K562 (cell line): ENCODE results near the gene TAS2R10. TPM values are rescaled to one million over a fixed set of nuclear protein-coding genes. Genes with fewer than 3 reads are reported as not detected.

Source experiments
- ATAC-seq: fragments of 200-7000 bp; cut with Tn5 transposase; 3 replicates; pipeline ENCODE4 v1.9.1; 2020; ENCODE audit warnings: moderate library complexity
- BruUV-seq: library from RNA; stranded (reverse); fragments of 400-500 nt; replicated peaks from 2 replicates; lab custom pipeline; 2021; lab: Mats Ljungman, UMichigan
- CTCF ChIA-PET: fragments of 300-600 bp; formaldehyde crosslinking; extraction: SDS; loops from one replicate; lab custom pipeline; 2021; ENCODE audit warnings: low intra/inter-chr PET ratio; lab: Yijun Ruan, JAX
- POLR2A ChIA-PET: fragments of 300-600, 350-650 bp; sonication (Branson Sonifier 250); formaldehyde crosslinking; extraction: SDS; loops from one replicate; lab custom pipeline; 2021; ENCODE audit warnings: antibody characterized with exemption, inconsistent platforms; lab: Yijun Ruan, JAX
- DNase-seq, 4 experiments: peaks; one replicate each; pipeline versions ENCODE4 v3.0.0 to v3.0.0-alpha.2; 2011 to 2018; ENCODE audit warnings: low spot score in 3 of 4, mixed read lengths in 3 of 4; ENCODE audit errors: extremely low read depth in 1 of 4
- FAIRE-seq: peaks from 2 replicates; lab custom pipeline; 2011; peaks lifted over from hg19 to GRCh38; lab: Jason Lieb, UNC
- H2AFZ ChIP-seq: 2 replicates; pipeline ENCODE4 v1.6.0; 2011; ENCODE audit warnings: low read depth, low read length, control low read depth, inconsistent platforms
- H3K27ac ChIP-seq: fragments of 200-600 bp; 3 replicates; pipeline ENCODE4 v1.8.0; 2011; ENCODE audit warnings: low read depth, mild to moderate bottlenecking, control low read depth, inconsistent platforms, low read length, moderate library complexity, mixed read lengths; ENCODE audit errors: extremely low read depth
- H3K27me3 ChIP-seq, 2 experiments: fragments of 300-600 bp in 1 of 2; 2 replicates in 1 of 2; 3 replicates in 1 of 2; pipeline versions ENCODE4 v1.6.0 to v1.8.0; 2011; ENCODE audit warnings: inconsistent platforms in 2 of 2, low read length in 2 of 2, mild to moderate bottlenecking in 1 of 2, mixed read lengths in 1 of 2, moderate library complexity in 1 of 2; ENCODE audit not compliant: control insufficient read depth in 2 of 2, insufficient read depth in 2 of 2
- H3K36me3 ChIP-seq: fragments of 300-600 bp; 3 replicates; pipeline ENCODE4 v1.8.0; 2011; ENCODE audit warnings: mild to moderate bottlenecking, low read length, inconsistent platforms; ENCODE audit not compliant: control insufficient read depth, insufficient read depth
- H3K4me1 ChIP-seq, 2 experiments: fragments of 200-600 bp in 1 of 2; replicated peaks in 1 of 2; 2 replicates in 1 of 2; 3 replicates in 1 of 2; pipeline versions ENCODE4 v1.5.1 to v1.8.0; 2011; ENCODE audit warnings: inconsistent platforms in 2 of 2, low read length in 2 of 2, mild to moderate bottlenecking in 1 of 2, mixed read lengths in 1 of 2, moderate library complexity in 1 of 2; ENCODE audit not compliant: control insufficient read depth in 2 of 2, insufficient read depth in 2 of 2
- H3K4me2 ChIP-seq: 2 replicates; pipeline ENCODE4 v1.6.1; 2011; ENCODE audit warnings: low read length, control low read depth, inconsistent platforms, mixed read lengths; ENCODE audit not compliant: insufficient read depth
- H3K4me3 ChIP-seq: fragments of 200-600 bp; sonication (generic), shearing (Covaris generic); 2 replicates; pipeline ENCODE4 v1.5.1; 2016; ENCODE audit warnings: control low read depth, inconsistent platforms
- H3K79me2 ChIP-seq: fragments of 200-600 bp; 3 replicates; pipeline ENCODE4 v1.8.0; 2011; ENCODE audit warnings: low read length, inconsistent platforms; ENCODE audit not compliant: control insufficient read depth, insufficient read depth
- H3K9ac ChIP-seq, 2 experiments: 2 replicates each; pipeline versions ENCODE4 v1.6.0 to v1.6.1; 2011; ENCODE audit warnings: low read depth in 2 of 2, low read length in 2 of 2, control low read depth in 1 of 2, inconsistent platforms in 1 of 2, mild to moderate bottlenecking in 1 of 2, mixed read lengths in 1 of 2; ENCODE audit not compliant: insufficient read depth in 1 of 2
- H3K9me1 ChIP-seq: one replicate; pipeline ENCODE4 v1.6.0; 2011; ENCODE audit warnings: inconsistent platforms, mild to moderate bottlenecking, low read length, moderate library complexity; ENCODE audit not compliant: control insufficient read depth, insufficient read depth
- H3K9me3 ChIP-seq: replicated peaks from 2 replicates; pipeline ENCODE4 v1.5.1; 2011; ENCODE audit warnings: low read depth, low read length, inconsistent platforms; ENCODE audit not compliant: control insufficient read depth, insufficient read depth
- H4K20me1 ChIP-seq: replicated peaks from 2 replicates; pipeline ENCODE4 v1.6.1; 2011; ENCODE audit warnings: low read length, inconsistent platforms, mixed read lengths; ENCODE audit not compliant: control insufficient read depth, insufficient read depth
- CEBPB ChIP-seq: fragments of 450-650 bp; IDR thresholded peaks from 2 replicates; pipeline ENCODE4 v1.6.1; 2016; ENCODE audit warnings: missing genetic modification characterization, missing compliant biosample characterization
- CEBPG ChIP-seq, 3 experiments: fragments of 200-800 bp in 1 of 3; sonication (Bioruptor generic) in 1 of 3; sonication (generic) in 1 of 3; formaldehyde crosslinking in 1 of 3; IDR thresholded peaks in 2 of 3; conservative IDR thresholded peaks in 1 of 3; 2 replicates each; pipeline versions ENCODE4 v1.6.1 to v1.8.0; 2016 to 2022; ENCODE audit warnings: missing compliant biosample characterization in 2 of 3, missing genetic modification characterization in 2 of 3, mild to moderate bottlenecking in 1 of 3, missing genetic modification reagents in 1 of 3
- IRF9 ChIP-seq: fragments of 450-650 bp; IDR thresholded peaks from 2 replicates; pipeline ENCODE4 v1.6.1; 2016; ENCODE audit warnings: missing biosample characterization, missing genetic modification characterization
- KHSRP ChIP-seq: fragments of 450-650 bp; IDR thresholded peaks from 2 replicates; pipeline ENCODE4 v1.6.1; 2017
- KLF13 ChIP-seq: fragments of 450-650 bp; IDR thresholded peaks from 2 replicates; pipeline ENCODE4 v1.6.1; 2016; ENCODE audit warnings: missing genetic modification characterization, low read depth, mild to moderate bottlenecking, missing compliant biosample characterization, moderate library complexity, borderline replicate concordance
- WGBS: fragments of 100-300 bp; shearing (Covaris generic); methylation state at CpG from one replicate; pipeline ENCODE4 v1.1.6; 2016; ENCODE audit warnings: low coverage, mixed read lengths; ENCODE audit not compliant: insufficient coverage; ENCODE audit errors: missing lambda C conversion rate; 5-methylcytosine and 5-hydroxymethylcytosine counted together
- in situ Hi-C: fragments of 300-500 bp; cut with MboI; formaldehyde crosslinking; loops from 4 replicates; pipeline ENCODE4 v1.15.0; 2018; ENCODE audit warnings: inconsistent platforms, mixed read lengths
- intact Hi-C: fragments of 100-400 bp; cut with micrococcal nuclease; formaldehyde crosslinking; loops from 2 replicates; pipeline ENCODE4 v1.14.2; 2022
- polyA plus RNA-seq, 8 experiments: library from polyadenylated mRNA; depleted of rRNA in 4 of 8; stranded (reverse) in 5 of 8; unstranded in 3 of 8; fragments of >200 nt; fragmentation: Nextera tagmentation in 2 of 8; fragmentation: Illumina TruSeq in 1 of 8; extraction: Ambion mirVana in 2 of 8; extraction: Trizol in 1 of 8; gene quantifications; 2 replicates each; pipeline versions ENCODE4 v1.2.1 to v1.2.3, GENCODE V29; 2011 to 2014; ENCODE audit warnings: inconsistent platforms in 1 of 8, missing spikeins in 1 of 8
- total RNA-seq, 7 experiments: library from RNA; depleted of rRNA in 6 of 7; stranded (reverse); fragments of >200 nt in 6 of 7; fragmentation: Illumina TruSeq in 2 of 7; extraction: Trizol in 2 of 7; gene quantifications; 2 replicates each; pipeline versions ENCODE4 v1.2.1 to v1.2.3, GENCODE V29; 2011 to 2021; ENCODE audit warnings: low replicate concordance in 1 of 7
- TF ChIP-seq, protein P1 (sequence below), 2 experiments: fragments of 450-650 bp in 1 of 2; sonication (generic) in 1 of 2; formaldehyde crosslinking in 1 of 2; IDR thresholded peaks in 1 of 2; conservative IDR thresholded peaks in 1 of 2; 2 replicates each; pipeline versions ENCODE4 v1.6.1 to v1.8.1; 2016 to 2023; ENCODE audit warnings: mild to moderate bottlenecking in 2 of 2, moderate library complexity in 2 of 2, inconsistent platforms in 1 of 2, missing genetic modification reagents in 1 of 2

The TAS2R10 gene
- total and polyA plus RNA-seq, 9 of the 15 experiments (the other 6 are each of a cell fraction or from before 2014, with no cell fraction given): 0.22 to 0.51 TPM; not detected in 7

- DNase-seq (no peak), ATAC-seq (no peak), FAIRE-seq (no peak)
- WGBS: 2% methylated on average over 5 of the region's 5 CpGs
- no peaks in the 10 kb centered on the region for H3K27me3 ChIP-seq
- H3K4me2 ChIP-seq: no peak overlapping the region
- no peak overlapping the region for H3K27ac ChIP-seq
- no peaks in the 10 kb centered on the region for H3K9me1 ChIP-seq
- no peak overlapping the region for H3K4me3 ChIP-seq
- H3K9me3 ChIP-seq: no peaks in the 10 kb centered on the region
- in situ Hi-C loops (no loop called here), intact Hi-C loops (no loop called here)
- no peaks in the 10 kb centered on the region for H4K20me1 ChIP-seq
- POLR2A ChIA-PET: no interaction called here
- CTCF ChIA-PET: no interaction called here
- BruUV-seq: no TSS peak
- peaks cover 0 to 2% of the 10 kb centered on the region in 2 experiments; a peak in 1 of 5 replicates for H3K4me1 ChIP-seq
- no peak overlapping the region for H3K9ac ChIP-seq
- no peak overlapping the region for H2AFZ ChIP-seq
- H3K79me2 ChIP-seq: no peaks in the 10 kb centered on the region
- no peaks in the 10 kb centered on the region for H3K36me3 ChIP-seq
- no peak for TF ChIP-seq KHSRP
- TF ChIP-seq KLF13 (tag): no peak
- no peak for TF ChIP-seq CEBPG (CRISPR knock-in tag; IDR thresholded peaks at IDR 0.05)
- TF ChIP-seq CEBPG (tag; conservative IDR thresholded peaks at IDR 0.05 in 1 of 2, IDR thresholded peaks at IDR 0.05 in 1 of 2): peak; percentile 22 to 70; a peak in 3 of 4 replicates
- TF ChIP-seq, protein P1, sequence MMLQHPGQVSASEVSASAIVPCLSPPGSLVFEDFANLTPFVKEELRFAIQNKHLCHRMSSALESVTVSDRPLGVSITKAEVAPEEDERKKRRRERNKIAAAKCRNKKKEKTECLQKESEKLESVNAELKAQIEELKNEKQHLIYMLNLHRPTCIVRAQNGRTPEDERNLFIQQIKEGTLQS (IDR thresholded peaks at IDR 0.05): peak; percentile 48; the same call in 1 of the 2 replicates
- TF ChIP-seq, protein P1 (CRISPR knock-in tag; conservative IDR thresholded peaks at IDR 0.05): no peak
- TF ChIP-seq IRF9 (tag): no peak
- TF ChIP-seq CEBPB (tag): 0 out of 2 replicates have a peak, but pooled peaks have one; percentile 19
Measured at GRCh38 chr12:10783252-10783651, 42.9 kb downstream of the TAS2R10 start.
